ENCODE measurements around the gene TRPM2. TPM values are rescaled to one million over a fixed set of nuclear protein-coding genes. Genes with fewer than 3 reads are reported as not detected.

The TRPM2 gene
- total and polyA plus RNA-seq, 2 of the 8 experiments (the other 6 are each of a cell fraction or from before 2014, with no cell fraction given), result 0.27 to 0.28 TPM

GRCh38 chr21:44326716-44327602 lies 26.5 kb upstream of the TRPM2 start:
- H4K8ac ChIP-seq (ENCODE audit: extremely low read depth, insufficient read depth, low read length), result peak overlapping the region; percentile 25; the same call in 1 of the 2 replicates
- H3K36me3 ChIP-seq (ENCODE audit: control insufficient read depth in 2 of 4, insufficient read depth in 4 of 4, low read length in 3 of 4), result peaks cover 0 to 24% (median 1%) of the 10 kb centered on the region in 4 experiments; a peak in 2 of 8 replicates
- no peak overlapping the region for H3K4me3 ChIP-seq (ENCODE audit: extremely low read depth in 1 of 4, insufficient read depth in 2 of 4, low read depth in 3 of 4, low read length in 4 of 4)
- H4K5ac ChIP-seq (ENCODE audit: insufficient read length, low read depth, low read length), result no peak overlapping the region
- no peaks in the 10 kb centered on the region for H3K23me2 ChIP-seq (ENCODE audit: low read depth, low read length)
- H2AK5ac ChIP-seq (ENCODE audit: low read depth, low read length), result no peak overlapping the region
- no peak overlapping the region for H3K18ac ChIP-seq (ENCODE audit: extremely low read depth, low read length)
- no peak overlapping the region for H2BK15ac ChIP-seq (ENCODE audit: low read length)
- no peak for FAIRE-seq
- no peak overlapping the region for H3K4ac ChIP-seq (replicated peaks; ENCODE audit: insufficient read length, low read depth, low read length)
- H2BK20ac ChIP-seq (ENCODE audit: low read length), result no peak overlapping the region
- H3K4me2 ChIP-seq (ENCODE audit: insufficient read depth in 1 of 2, low read depth in 2 of 2, low read length in 2 of 2), result no peak overlapping the region
- 86% methylated on average over 17 of the region's 26 CpGs; no CpG with 5 or more reads in 1 of the 2 experiments for WGBS, 2 experiments (ENCODE audit: extremely low coverage in 1 of 2, insufficient coverage in 1 of 2, insufficient read length in 1 of 2, insufficient replicate concordance in 2 of 2, low coverage in 1 of 2, low lambda C conversion rate in 2 of 2, missing lambda C conversion rate in 1 of 2)
- no peaks in the 10 kb centered on the region for H3K27me3 ChIP-seq (replicated peaks in 1 of 4; ENCODE audit: control insufficient read depth in 3 of 4, extremely low read depth in 1 of 4, insufficient read depth in 3 of 4, low read length in 3 of 4)
- H3K56ac ChIP-seq (replicated peaks; ENCODE audit: insufficient read length, low read depth, low read length), result no peak overlapping the region
- no peak overlapping the region for H3K9ac ChIP-seq (replicated peaks in 1 of 4; ENCODE audit: extremely low read depth in 1 of 4, low read depth in 3 of 4, low read length in 3 of 4)
- no peak for DNase-seq (ENCODE audit: low read depth in 1 of 2, low spot score in 2 of 2)
- H2AFZ ChIP-seq (ENCODE audit: low read length), result no peak overlapping the region
- CTCF ChIA-PET (ENCODE audit: partially characterized antibody), result interaction anchor here (0.6 to 1.2 kb wide), 3 partner anchors 12 to 15 kb away, joined by 3 to 4 read pairs (median 3); partner anchors contain the start of gene CFAP410
- no peak overlapping the region for H4K91ac ChIP-seq (replicated peaks; ENCODE audit: insufficient read length, low read length)
- H3K27ac ChIP-seq (ENCODE audit: low read depth, low read length), result no peak overlapping the region
- no peaks in the 10 kb centered on the region for H3K4me1 ChIP-seq (replicated peaks in 1 of 4; ENCODE audit: control insufficient read depth in 3 of 4, insufficient read depth in 4 of 4, low read length in 3 of 4)
- no peak overlapping the region for H2BK5ac ChIP-seq (ENCODE audit: low read depth, low read length)
- TF ChIP-seq MAFK (IDR thresholded peaks at IDR 0.05; ENCODE audit: low read depth, low read length) (no peak), CREB1 (IDR thresholded peaks at IDR 0.05) (no peak), RFX5 (IDR thresholded peaks at IDR 0.05; ENCODE audit: borderline replicate concordance, low read depth, low read length) (no peak)
- no peaks in the 10 kb centered on the region for H3K9me3 ChIP-seq (ENCODE audit: insufficient read depth in 2 of 2, low read depth in 1 of 2, low read length in 1 of 2)
- no peak overlapping the region for H2BK120ac ChIP-seq (replicated peaks; ENCODE audit: low read depth, low read length)
- H3K79me2 ChIP-seq (ENCODE audit: control insufficient read depth in 1 of 2, insufficient read depth in 2 of 2, low read length in 2 of 2), result no peaks in the 10 kb centered on the region
- POLR2A ChIA-PET (ENCODE audit: partially characterized antibody), result interaction anchor here (1.4 kb wide), 1 partner anchor 11 kb away, joined by 7 read pairs; no protein-coding TSS in a partner anchor
- H3K23ac ChIP-seq (ENCODE audit: insufficient read length), result no peak overlapping the region
- H4K20me1 ChIP-seq (replicated peaks in 1 of 2; ENCODE audit: control insufficient read depth in 1 of 2, insufficient read depth in 2 of 2, low read length in 2 of 2), result peaks cover 0 to 5% of the 10 kb centered on the region in 2 experiments
- H3K79me1 ChIP-seq (ENCODE audit: low read depth, low read length), result no peaks in the 10 kb centered on the region
- H3K14ac ChIP-seq (ENCODE audit: insufficient read length), result no peak overlapping the region
- no peak overlapping the region for H2BK12ac ChIP-seq (ENCODE audit: low read depth, low read length)

Measured in H1 (cell line).